GM19467 (cell line): Measurements from ENCODE around the gene KRTCAP3.
"Not testable (repeated sequence)": the region's sequence is repeated elsewhere in the genome, so short reads cannot be mapped to it uniquely, and the experiment has no call there.

ENCODE experiments used
- ATAC-seq: cut with Tn5 transposase; IDR thresholded peaks from one replicate; pipeline ENCODE4 v1.9.1; 2021; ENCODE audit warnings: mild to moderate bottlenecking, moderate library complexity; ENCODE audit not compliant: unreplicated experiment

The KRTCAP3 gene, protein sequence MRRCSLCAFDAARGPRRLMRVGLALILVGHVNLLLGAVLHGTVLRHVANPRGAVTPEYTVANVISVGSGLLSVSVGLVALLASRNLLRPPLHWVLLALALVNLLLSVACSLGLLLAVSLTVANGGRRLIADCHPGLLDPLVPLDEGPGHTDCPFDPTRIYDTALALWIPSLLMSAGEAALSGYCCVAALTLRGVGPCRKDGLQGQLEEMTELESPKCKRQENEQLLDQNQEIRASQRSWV

GRCh38 chr2:27441958-27442919 is at the start of gene KRTCAP3:
KRTCAP3 (plus strand) TSS chr2:27442381; CDS start chr2:27442413, 32 bp downstream.
- ATAC-seq: no peak

- no peak for ATAC-seq
Measured at GRCh38 chr2:27393225-27393624, 49.0 kb upstream of the KRTCAP3 start.

- no peak for ATAC-seq
Measured at GRCh38 chr2:27398962-27399361, 43.2 kb upstream of the KRTCAP3 start.

GRCh38 chr2:27400348-27401135 is 41.6 kb upstream of the KRTCAP3 start:
- no peak for ATAC-seq

DNA sequence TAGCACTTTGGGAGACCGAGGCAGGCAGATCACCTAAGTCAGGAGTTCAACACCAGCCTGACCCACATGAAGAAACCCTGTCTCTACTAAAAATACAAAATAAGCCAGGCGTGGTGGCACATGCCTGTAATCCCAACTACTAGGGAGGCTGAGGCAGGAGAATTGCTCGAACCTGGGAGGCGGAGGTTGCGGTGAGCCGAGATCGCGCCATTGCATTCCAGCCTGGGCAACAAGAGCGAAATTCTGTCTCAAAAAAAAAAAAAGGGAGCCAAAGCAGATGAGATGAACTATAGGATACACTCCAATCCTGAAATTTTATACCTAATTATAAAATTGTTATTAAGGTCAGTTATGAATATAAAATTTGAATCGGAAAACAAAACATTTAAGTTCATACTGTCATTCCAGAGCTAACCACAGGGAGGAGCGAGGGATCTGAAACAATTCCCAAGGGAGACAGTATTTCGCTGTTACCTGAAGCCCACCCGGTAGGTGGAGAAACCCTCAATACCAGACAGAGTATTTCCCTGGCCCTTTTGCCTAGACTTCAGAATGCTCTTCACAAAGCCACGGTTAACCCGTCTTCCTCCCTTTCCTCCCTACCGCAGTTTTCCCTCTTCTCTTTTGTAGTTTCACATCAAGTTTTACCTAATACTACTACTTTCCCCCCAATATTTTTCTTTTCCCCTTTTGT is 34.2 kb upstream of the KRTCAP3 start:
- no peak for ATAC-seq

DNA sequence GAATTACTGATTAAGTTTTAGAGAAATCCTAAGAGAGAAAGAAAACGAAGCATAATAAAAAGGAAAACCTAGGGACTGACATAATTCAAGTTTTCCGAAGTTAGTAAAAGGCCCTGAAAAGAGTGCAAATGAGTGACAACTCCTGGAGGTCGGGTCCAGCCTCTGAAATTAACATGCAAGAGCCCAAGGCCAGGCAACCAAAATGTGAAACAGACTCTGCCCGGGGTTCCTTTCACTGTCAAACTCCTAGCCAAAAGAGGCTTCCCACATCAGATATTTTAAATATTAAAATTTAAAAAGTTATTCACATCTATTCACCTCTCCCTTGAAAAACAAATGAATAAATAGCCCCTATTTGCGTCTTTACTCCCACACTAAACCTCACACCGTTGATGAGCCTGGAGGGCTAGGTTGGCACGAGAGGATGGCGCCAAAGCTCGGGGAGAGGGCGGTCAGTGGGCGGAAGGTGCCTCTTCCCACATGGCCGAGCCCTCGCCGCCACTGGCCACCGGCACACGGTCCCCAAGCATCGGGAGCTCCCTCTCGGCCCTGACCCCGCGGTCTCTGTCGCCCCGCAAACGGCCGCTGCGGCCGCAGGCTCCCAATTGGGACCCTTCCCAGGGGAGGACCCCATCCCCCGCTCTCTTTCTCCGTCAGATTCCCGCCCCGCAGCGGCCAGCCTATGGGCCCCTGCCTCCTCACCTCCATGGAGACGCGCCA is 33.4 kb upstream of the KRTCAP3 start:
- peak; percentile 24 for ATAC-seq

GRCh38 chr2:27409321-27410073 is 32.7 kb upstream of the KRTCAP3 start, which contains the start of gene PPM1G:
PPM1G (minus strand) TSS chr2:27409591; CDS start chr2:27409422, 169 bp downstream.
- ATAC-seq: peak; percentile 94

DNA sequence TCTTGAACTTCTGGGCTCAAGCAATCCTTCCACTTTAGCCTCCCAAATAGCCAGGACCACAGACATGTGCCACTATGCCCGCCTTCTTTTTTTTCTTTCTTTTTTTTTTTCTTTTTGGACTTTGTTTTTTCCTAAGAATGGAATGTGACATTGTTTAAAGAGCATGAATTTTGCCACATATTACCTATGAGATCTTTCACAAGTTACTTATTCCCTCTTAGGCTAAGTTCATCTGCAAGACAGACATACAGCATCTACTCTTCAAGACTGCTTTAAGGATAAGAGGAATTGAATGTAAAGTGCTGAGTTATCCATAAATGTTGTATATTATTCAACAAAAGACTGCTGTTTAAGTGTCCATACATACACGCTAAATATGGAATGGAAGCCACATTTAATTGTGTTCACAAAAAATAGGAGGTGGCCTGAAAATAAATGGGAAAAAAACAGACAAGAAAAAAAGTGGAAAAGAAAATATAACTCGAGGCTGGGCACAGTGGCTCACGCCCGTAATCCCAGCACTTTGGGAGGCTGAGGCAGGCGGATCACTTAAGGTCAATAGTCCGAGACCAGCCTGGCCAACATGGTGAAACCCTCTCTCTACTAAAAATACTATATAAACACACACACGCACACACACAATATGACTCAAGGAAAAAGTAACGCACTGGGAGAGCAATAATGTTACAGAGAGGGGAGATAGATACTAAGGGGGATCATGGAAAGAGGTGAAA is 29.6 kb upstream of the KRTCAP3 start:
- no peak for ATAC-seq

DNA sequence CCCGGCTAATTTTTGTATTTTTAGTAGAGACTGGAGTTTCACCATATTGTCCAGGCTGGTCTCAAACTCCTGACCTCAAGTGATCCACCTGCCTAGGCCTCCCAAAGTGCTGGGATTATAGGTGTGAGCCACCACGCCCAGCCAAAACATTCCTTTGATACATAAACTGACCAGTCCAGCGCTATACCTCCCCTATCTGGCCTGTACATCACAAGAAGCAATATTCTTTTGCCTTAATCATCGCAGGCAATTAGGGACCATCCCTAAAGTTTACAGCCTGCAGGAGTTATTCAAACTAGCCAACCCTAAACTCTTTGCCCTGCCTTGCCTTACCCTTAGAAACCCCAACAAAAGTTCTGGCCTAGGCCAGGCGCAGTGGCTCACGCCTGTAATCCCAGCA is 26.0 kb upstream of the KRTCAP3 start:
- no peak for ATAC-seq

- no peak for ATAC-seq
Measured at GRCh38 chr2:27420996-27421395, 21.2 kb upstream of the KRTCAP3 start.

- no peak for ATAC-seq
Measured at GRCh38 chr2:27421660-27422250, 20.4 kb upstream of the KRTCAP3 start.

GRCh38 chr2:27422958-27423357 is 19.2 kb upstream of the KRTCAP3 start:
- ATAC-seq: no peak

GRCh38 chr2:27425039-27425438 is 17.1 kb upstream of the KRTCAP3 start:
- not testable (repeated sequence) for ATAC-seq

- ATAC-seq: no peak
Measured at GRCh38 chr2:27427863-27428212, 14.3 kb upstream of the KRTCAP3 start.

- peak; percentile 90 for ATAC-seq
Measured at GRCh38 chr2:27428213-27428977, 13.8 kb upstream of the KRTCAP3 start, which contains the start of gene NRBP1. NRBP1 (plus strand) TSS chr2:27428631; CDS start chr2:27433274, 4,643 bp downstream.

- peak; percentile 47 for ATAC-seq
Measured at GRCh38 chr2:27428978-27429541, 13.1 kb upstream of the KRTCAP3 start.

- ATAC-seq: no peak
Measured at GRCh38 chr2:27431395-27431794, 10.8 kb upstream of the KRTCAP3 start.
